ENCODE results near the gene GALNTL6. TPM values are rescaled to one million over a fixed set of nuclear protein-coding genes. Genes with fewer than 3 reads are reported as not detected.

GALNTL6 gene
- total RNA-seq, 4 donors from 2014 or later, result 0.67 to 0.70 TPM; not detected in 2

DNA sequence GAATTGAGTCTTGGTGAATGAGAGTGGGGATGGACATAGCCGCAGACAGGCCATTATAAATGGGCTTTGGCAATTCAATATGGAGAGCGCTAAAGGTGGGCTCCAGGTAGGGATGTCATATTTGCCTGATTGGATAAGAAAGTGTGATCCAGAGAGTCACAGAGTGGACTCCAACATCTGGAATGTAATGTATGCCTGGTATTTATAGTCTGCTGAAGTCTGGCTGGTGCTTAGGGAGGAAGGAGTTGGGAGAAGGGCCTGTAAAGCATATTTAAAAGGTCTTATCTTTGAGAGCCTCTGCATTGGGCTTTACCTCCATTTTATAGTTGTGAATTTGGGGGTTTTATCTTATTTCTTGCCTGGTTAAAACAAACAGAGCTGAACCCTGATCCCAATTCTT, 153.2 kb downstream of the GALNTL6 start:
- no peaks in the 10 kb centered on the region for H3K36me3 ChIP-seq
- no peak overlapping the region for H3K4me3 ChIP-seq
- DNase-seq, result no peak
- no peak for TF ChIP-seq CTCF (IDR thresholded peaks at IDR 0.05)
- H3K9me3 ChIP-seq, result no peaks in the 10 kb centered on the region
- H3K4me1 ChIP-seq, result no peaks in the 10 kb centered on the region
- H3K27ac ChIP-seq, result no peak overlapping the region
- H3K27me3 ChIP-seq, result no peaks in the 10 kb centered on the region

- H3K36me3 ChIP-seq, result no peaks in the 10 kb centered on the region
- no peaks in the 10 kb centered on the region for H3K9me3 ChIP-seq
- H3K4me1 ChIP-seq, result no peaks in the 10 kb centered on the region
- H3K27me3 ChIP-seq, result no peaks in the 10 kb centered on the region
- H3K27ac ChIP-seq, result no peak overlapping the region
- no peak for DNase-seq
- H3K4me3 ChIP-seq, result no peak overlapping the region
- no peak for TF ChIP-seq CTCF (IDR thresholded peaks at IDR 0.05)
- TF ChIP-seq POLR2A (IDR thresholded peaks at IDR 0.05), result no peak
Observed at GRCh38 chr4:171978216-171978615, 165.0 kb downstream of the GALNTL6 start.

GRCh38 chr4:171979461-171979860, 166.3 kb downstream of the GALNTL6 start:
- Histone ChIP-seq H3K4me3 (no peak overlapping the region), H3K27me3 (no peaks in the 10 kb centered on the region), H3K4me1 (no peaks in the 10 kb centered on the region), H3K36me3 (no peaks in the 10 kb centered on the region), H3K27ac (no peak overlapping the region), H3K9me3 (no peaks in the 10 kb centered on the region)
- no peak for DNase-seq
- TF ChIP-seq POLR2A (IDR thresholded peaks at IDR 0.05) (no peak), CTCF (IDR thresholded peaks at IDR 0.05) (no peak)

DNA sequence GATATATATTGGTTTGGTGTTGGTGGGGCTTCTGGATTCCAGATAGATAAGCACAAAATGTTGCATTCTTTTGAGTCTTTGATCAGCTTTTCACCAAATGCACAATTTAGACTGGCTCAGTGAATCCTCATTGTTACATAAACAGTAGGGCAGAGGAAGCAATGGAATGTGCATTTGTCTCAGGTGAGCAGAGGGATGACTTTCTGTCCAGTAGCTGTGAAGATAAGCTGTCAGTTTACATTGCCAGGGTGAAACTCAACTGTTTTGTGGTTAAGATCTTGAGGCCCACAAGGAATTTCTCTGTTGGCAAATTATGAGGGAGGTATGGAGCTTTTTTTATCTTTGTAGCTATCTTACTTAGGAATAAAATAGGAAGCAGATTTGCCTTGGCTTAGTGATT, 168.0 kb downstream of the GALNTL6 start:
- no peak for DNase-seq
- Histone ChIP-seq H3K27ac (no peak overlapping the region), H3K9me3 (no peaks in the 10 kb centered on the region), H3K27me3 (no peaks in the 10 kb centered on the region), H3K4me3 (no peak overlapping the region), H3K4me1 (no peaks in the 10 kb centered on the region), H3K36me3 (no peaks in the 10 kb centered on the region)
- TF ChIP-seq CTCF (IDR thresholded peaks at IDR 0.05) (no peak), POLR2A (IDR thresholded peaks at IDR 0.05) (no peak)

DNA sequence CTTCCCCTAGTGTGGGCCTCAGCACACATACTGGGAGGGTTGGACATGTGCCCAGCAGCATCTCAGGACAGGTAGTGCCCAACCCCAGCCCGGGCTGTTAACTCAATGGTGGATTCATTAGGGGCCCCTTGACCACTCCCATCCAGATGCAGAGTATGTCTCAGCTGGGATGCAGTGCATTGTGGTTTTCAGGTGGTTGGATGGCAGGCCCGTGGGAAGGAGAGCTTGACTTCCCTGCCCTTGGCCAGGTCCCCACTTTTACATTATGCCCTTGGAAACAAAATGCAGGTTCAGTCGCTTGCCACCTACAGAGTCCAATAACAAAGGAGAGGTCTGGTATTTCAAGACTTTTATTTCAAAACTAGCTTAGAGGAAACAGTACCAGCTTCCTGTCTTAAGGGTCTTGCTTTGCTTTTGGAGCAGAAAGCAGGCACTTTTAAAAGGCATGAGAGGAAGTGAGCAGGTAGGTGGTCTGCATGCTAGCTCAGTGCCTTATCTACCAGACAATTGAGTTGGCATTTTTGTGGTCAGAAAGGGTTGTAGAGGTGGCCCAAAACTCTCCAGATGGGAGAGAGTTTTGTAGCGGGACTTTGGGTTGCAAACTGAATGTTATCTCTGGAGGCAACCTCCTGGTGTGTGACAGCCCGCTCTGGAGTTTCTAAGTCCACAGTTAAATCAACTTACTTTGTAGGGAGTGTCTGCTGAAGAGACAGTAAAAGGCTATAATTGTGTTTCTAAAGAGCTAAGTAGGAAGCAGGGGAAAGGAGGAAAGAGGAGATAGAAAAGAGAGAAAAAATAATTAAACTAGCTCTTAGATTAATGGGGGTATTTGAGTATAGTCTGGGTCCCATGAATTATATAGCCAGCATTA, 171.0 kb downstream of the GALNTL6 start:
- no peaks in the 10 kb centered on the region for H3K36me3 ChIP-seq
- H3K9me3 ChIP-seq, result no peaks in the 10 kb centered on the region
- H3K4me1 ChIP-seq, result no peaks in the 10 kb centered on the region
- no peak for DNase-seq
- H3K27ac ChIP-seq, result no peak overlapping the region
- H3K4me3 ChIP-seq, result no peak overlapping the region
- no peak for TF ChIP-seq POLR2A (IDR thresholded peaks at IDR 0.05)
- no peak for TF ChIP-seq CTCF (IDR thresholded peaks at IDR 0.05)
- no peaks in the 10 kb centered on the region for H3K27me3 ChIP-seq

All from Peyer's patch (tissue), 4 donors.